GM19467 (cell line): Measurements from ENCODE around the gene KLHL5.

ENCODE experiments used
- ATAC-seq: cut with Tn5 transposase; IDR thresholded peaks from one replicate; pipeline ENCODE4 v1.9.1; 2021; ENCODE audit warnings: mild to moderate bottlenecking, moderate library complexity; ENCODE audit not compliant: unreplicated experiment

KLHL5 gene

GRCh38 chr4:39169426-39169825 lies 107.4 kb downstream of the KLHL5 start:
- no peak for ATAC-seq

DNA sequence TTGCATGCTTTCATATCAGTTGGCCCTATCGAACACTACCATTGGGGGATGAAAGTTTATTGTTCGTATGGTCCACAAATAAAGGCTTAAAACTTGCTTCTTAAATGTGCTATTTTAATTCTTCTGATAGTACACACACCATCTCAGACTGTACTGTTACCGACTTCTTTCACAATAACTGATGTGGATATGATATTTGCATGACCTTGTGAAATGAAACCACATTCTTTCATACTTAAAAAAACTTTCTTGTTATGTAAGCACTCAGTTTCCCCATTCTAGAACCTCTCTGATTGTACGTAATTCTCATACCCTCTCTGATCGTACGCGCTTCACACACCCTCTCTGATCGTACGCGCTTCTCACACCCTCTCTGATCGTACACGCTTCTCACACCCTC lies 108.3 kb downstream of the KLHL5 start:
- ATAC-seq: no peak
